ENCODE results near the gene NELL2.

- no peak for TF ChIP-seq EZH2 (IDR thresholded peaks at IDR 0.05)
- TF ChIP-seq POLR2AphosphoS5 (IDR thresholded peaks at IDR 0.05; ENCODE audit: borderline replicate concordance, low read depth, low read length): no peak
- TF ChIP-seq FOXP2 (optimal IDR thresholded peaks at IDR 0.05; ENCODE audit: control extremely low read depth, extremely low read length, insufficient read depth): no peak
Observed at GRCh38 chr12:44677724-44678123, 198.4 kb downstream of the NELL2 start.

Data from SK-N-MC (cell line).